Activated naive CD8-positive, alpha-beta T cell treated with anti-CD3 and anti-CD28 coated beads, Interleukin-2, amount 10 ng/mL, durations not matched to agents 7 days and 5 days (primary cell): Measurements from ENCODE around the gene UBAP1L. TPM values are rescaled to one million over a fixed set of nuclear protein-coding genes. Genes with fewer than 3 reads are reported as not detected.
"Not testable (repeated sequence)": the region's sequence is repeated elsewhere in the genome, so short reads cannot be mapped to it uniquely, and the experiment has no call there.

Source experiments
- ATAC-seq: fragments of 150-1000 bp; cut with Tn5 transposase; one replicate; pipeline ENCODE4 v1.10.0; 2021; ENCODE audit warnings: low read depth, moderate library complexity
- POLR2A ChIA-PET: fragments of 350-600 bp; sonication (Branson Sonifier 250); formaldehyde crosslinking; loops from one replicate; lab custom pipeline; 2021; ENCODE audit warnings: antibody characterized with exemption; lab: Charles Lee
- DNase-seq: peaks from one replicate; pipeline ENCODE4 v3.0.0; 2021
- H3K27ac Mint-ChIP-seq: one replicate; pipeline ENCODE4 v1.8.0; 2022; ENCODE audit warnings: mild to moderate bottlenecking, mixed read lengths
- H3K27me3 Mint-ChIP-seq: one replicate; pipeline ENCODE4 v1.8.0; 2022; ENCODE audit warnings: mild to moderate bottlenecking, moderate library complexity, mixed read lengths
- H3K36me3 Mint-ChIP-seq: one replicate; pipeline ENCODE4 v1.8.0; 2021; ENCODE audit warnings: mild to moderate bottlenecking, mixed read lengths
- H3K4me1 Mint-ChIP-seq: one replicate; pipeline ENCODE4 v1.8.0; 2021; ENCODE audit warnings: mixed read lengths
- H3K4me3 Mint-ChIP-seq: one replicate; pipeline ENCODE4 v1.8.0; 2022; ENCODE audit warnings: mild to moderate bottlenecking, moderate library complexity, mixed read lengths
- H3K9me3 Mint-ChIP-seq: one replicate; pipeline ENCODE4 v1.8.0; 2021; ENCODE audit warnings: mixed read lengths
- total RNA-seq, 2 experiments: library from RNA; stranded (reverse); gene quantifications; one replicate each; pipeline ENCODE4 v1.2.3, GENCODE V29; 2021

Gene UBAP1L
- 1 to 10 TPM; 6.1 to 7.2 TPM for total RNA-seq

DNA sequence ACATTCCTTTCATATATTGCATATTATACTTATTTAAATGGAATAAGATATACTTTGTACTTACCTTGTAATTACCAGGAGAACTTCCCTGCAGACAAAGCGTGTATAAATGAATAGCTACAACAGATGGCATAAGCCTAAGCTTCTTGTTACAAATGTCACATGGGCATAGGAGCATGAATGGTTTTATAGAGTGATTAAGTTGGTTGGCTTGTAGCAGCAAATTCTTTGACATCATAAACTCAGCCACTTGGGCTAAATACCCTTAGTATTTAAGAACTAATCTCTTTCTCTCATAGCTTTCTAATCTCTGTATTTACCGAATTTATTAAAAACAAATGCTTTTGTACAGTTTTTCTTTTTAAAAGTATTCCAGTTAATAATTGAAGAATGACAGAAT is at the start of gene UBAP1L:
UBAP1L (minus strand) TSS at position 115 of the 400 bp plus-strand sequence. CDS start 8,985 bp downstream, outside the sequence.
- Mint-ChIP-seq H3K36me3 (peaks cover 23% of the 10 kb centered on the region), H3K9me3 (no peaks in the 10 kb centered on the region), H3K4me1 (peaks cover 3% of the 10 kb centered on the region), H3K27ac (no peak within 1 kb of the TSS), H3K4me3 (no peak within 1 kb of the TSS), H3K27me3 (no peaks in the 10 kb centered on the region)
- ATAC-seq (no peak), DNase-seq (no peak)
- POLR2A ChIA-PET: no interaction called here

DNA sequence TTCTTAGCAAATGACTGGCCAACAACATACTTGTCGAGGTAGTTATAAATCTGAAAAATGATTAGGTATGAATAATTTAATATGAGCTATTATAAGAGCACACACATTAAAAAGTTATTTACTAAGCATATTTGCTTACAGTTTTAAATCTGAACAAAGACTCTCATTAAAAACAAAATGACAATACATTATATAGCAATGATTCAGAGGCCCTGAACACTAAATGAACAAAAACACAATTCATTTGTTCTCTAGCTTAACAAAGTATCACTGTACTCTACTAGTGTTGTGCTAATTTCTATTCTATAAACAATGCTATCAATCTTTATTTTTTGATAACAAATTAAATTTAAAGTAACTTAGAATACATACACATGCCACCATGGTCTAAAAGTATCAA is 49.1 kb upstream of the UBAP1L start:
- no peak overlapping the region for H3K4me3 Mint-ChIP-seq
- DNase-seq: no peak
- no peaks in the 10 kb centered on the region for H3K4me1 Mint-ChIP-seq
- H3K9me3 Mint-ChIP-seq: no peaks in the 10 kb centered on the region
- peaks cover 6% of the 10 kb centered on the region for H3K36me3 Mint-ChIP-seq
- POLR2A ChIA-PET: no interaction called here
- no peak for ATAC-seq
- no peak overlapping the region for H3K27ac Mint-ChIP-seq
- no peaks in the 10 kb centered on the region for H3K27me3 Mint-ChIP-seq

DNA sequence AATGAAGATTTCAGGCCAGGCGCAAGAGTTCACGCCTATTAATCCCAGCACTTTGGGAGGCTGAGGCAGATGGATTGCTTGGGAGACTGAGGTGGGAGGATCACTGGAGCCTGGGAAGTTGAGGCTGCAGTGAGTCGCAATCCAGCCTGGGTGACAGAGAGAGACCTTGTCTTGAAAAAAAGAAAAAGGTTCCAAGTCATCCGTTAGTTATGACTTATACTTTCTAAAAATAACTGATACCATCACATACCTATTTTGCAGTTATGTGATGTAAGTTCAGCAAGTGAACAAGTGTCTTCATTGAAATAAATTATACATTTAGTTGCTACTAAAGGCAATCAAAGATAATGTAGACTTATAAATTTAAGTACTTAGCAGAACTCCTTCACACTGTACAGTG is 48.0 kb upstream of the UBAP1L start:
- no peak for ATAC-seq
- Mint-ChIP-seq H3K4me1 (no peaks in the 10 kb centered on the region), H3K9me3 (no peaks in the 10 kb centered on the region), H3K27ac (no peak overlapping the region), H3K4me3 (no peak overlapping the region), H3K36me3 (peaks cover 5% of the 10 kb centered on the region), H3K27me3 (no peaks in the 10 kb centered on the region)
- no peak for DNase-seq
- POLR2A ChIA-PET: no interaction called here

DNA sequence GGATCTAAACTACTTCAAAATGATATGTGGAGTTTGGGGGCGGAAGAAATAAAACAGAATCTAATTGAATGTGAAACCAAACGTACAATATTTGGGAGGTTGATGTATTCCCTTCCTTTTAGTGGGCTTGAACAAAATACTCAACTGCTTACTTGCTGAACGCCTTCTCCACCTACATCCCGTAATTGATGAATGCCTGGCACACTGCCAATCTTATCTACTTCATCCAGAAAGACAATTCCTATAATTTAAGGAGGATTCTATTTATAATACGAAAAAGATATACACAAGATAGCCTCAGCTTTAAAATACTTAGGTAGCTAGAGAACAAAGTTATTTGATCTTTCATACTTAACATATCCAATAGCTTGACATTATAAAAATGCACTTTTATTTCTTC is 41.7 kb upstream of the UBAP1L start:
- POLR2A ChIA-PET: no interaction called here
- Mint-ChIP-seq H3K27me3 (no peaks in the 10 kb centered on the region), H3K36me3 (peaks cover 19% of the 10 kb centered on the region), H3K4me3 (no peak overlapping the region), H3K4me1 (no peaks in the 10 kb centered on the region), H3K9me3 (no peaks in the 10 kb centered on the region), H3K27ac (no peak overlapping the region)
- DNase-seq: no peak
- ATAC-seq: no peak

DNA sequence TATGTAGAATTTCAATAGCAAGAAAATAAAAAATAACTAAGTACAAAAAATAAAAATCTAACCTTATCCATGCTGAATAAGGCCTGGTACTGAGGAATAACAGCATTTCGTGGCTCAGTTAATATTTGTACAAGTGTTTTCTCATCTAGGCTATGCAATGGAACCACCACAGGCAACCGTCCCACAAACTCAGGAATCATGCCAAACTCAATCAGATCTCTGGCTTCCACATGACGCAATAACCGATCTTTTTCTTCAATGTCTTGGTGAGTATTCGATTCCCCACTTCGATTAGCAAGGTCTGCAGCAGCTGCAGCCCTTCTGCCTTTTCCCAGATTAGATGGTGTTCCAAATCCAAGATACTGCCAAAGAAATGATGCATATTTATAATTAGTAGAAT is 39.7 kb upstream of the UBAP1L start:
- DNase-seq (no peak), ATAC-seq (no peak)
- Mint-ChIP-seq H3K27ac (no peak overlapping the region), H3K27me3 (no peaks in the 10 kb centered on the region), H3K4me1 (no peaks in the 10 kb centered on the region), H3K36me3 (peaks cover 23% of the 10 kb centered on the region), H3K9me3 (no peaks in the 10 kb centered on the region), H3K4me3 (no peak overlapping the region)
- POLR2A ChIA-PET: no interaction called here

DNA sequence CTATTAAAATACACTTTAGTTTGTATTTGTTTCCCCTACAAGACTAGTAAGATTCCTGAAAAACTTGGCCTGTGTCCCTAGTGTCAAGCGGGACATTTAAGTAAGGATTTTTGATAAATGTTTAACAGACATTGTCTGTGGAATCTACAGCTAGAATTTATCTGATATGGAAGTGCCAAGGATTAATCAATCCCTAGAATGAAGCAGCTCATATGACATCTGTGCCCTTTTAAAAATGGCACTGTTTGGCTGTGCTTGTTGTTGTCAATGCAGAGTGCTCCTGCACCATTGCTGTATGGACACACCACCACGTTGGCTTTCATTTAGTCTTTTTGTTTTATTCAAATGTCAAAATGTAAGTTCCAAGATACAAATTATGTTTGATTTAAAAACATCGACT is 32.9 kb upstream of the UBAP1L start:
- no peak overlapping the region for H3K4me3 Mint-ChIP-seq
- H3K36me3 Mint-ChIP-seq: peaks cover 9% of the 10 kb centered on the region
- H3K4me1 Mint-ChIP-seq: no peaks in the 10 kb centered on the region
- ATAC-seq: no peak
- DNase-seq: no peak
- H3K27me3 Mint-ChIP-seq: no peaks in the 10 kb centered on the region
- no peaks in the 10 kb centered on the region for H3K9me3 Mint-ChIP-seq
- POLR2A ChIA-PET: interaction anchor here (1.0 kb wide), 1 partner anchor 14 kb away, joined by 4 read pairs; no protein-coding TSS in a partner anchor
- H3K27ac Mint-ChIP-seq: no peak overlapping the region

DNA sequence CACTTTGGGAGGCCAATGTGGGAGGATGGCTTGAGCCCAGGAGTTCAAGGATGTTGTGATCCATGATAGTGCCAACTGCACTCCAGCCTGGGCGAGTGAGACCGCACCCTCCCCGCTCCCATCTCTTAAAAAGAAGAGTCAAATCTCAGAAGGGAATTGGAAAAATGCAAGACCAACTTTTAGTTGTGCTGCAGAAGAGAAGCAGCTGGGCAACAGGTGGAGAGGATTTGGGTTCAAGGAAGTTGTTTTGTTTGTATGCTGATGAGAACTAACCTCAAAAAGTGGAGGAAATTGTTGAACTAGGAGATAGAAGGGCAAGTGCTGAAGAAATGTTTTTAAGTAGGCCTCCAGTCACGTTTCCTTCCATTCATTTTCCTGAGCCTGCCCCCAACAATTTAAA is 31.4 kb upstream of the UBAP1L start:
- ATAC-seq (no peak), DNase-seq (no peak)
- no peaks in the 10 kb centered on the region for H3K27me3 Mint-ChIP-seq
- H3K4me1 Mint-ChIP-seq: no peaks in the 10 kb centered on the region
- H3K4me3 Mint-ChIP-seq: no peak overlapping the region
- no peaks in the 10 kb centered on the region for H3K9me3 Mint-ChIP-seq
- H3K27ac Mint-ChIP-seq: no peak overlapping the region
- H3K36me3 Mint-ChIP-seq: peaks cover 5% of the 10 kb centered on the region
- POLR2A ChIA-PET: no interaction called here

DNA sequence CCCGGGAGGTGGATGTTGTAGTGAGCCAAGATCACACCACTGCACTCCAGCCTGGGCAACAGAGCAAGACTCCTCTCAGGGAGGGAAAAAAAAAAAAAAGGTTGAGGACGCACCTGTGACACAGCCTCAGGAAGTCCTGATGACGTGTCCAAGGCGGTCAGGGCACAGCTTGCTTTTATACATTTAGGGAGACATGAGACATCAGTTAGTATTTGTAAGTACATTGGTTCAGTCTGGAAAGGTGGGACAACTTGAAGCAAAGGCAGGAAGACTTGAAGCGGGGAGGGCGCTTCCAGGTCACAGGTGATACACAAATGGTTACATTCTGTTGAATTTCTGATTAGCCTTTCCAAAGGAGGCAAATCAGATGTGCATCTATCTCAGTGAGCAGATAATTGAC is 23.6 kb upstream of the UBAP1L start:
- H3K4me3 Mint-ChIP-seq, POLR2A ChIA-PET, DNase-seq, H3K27ac Mint-ChIP-seq, H3K27me3 Mint-ChIP-seq, ATAC-seq, H3K36me3 Mint-ChIP-seq, H3K4me1 Mint-ChIP-seq, H3K9me3 Mint-ChIP-seq: not testable (repeated sequence)

DNA sequence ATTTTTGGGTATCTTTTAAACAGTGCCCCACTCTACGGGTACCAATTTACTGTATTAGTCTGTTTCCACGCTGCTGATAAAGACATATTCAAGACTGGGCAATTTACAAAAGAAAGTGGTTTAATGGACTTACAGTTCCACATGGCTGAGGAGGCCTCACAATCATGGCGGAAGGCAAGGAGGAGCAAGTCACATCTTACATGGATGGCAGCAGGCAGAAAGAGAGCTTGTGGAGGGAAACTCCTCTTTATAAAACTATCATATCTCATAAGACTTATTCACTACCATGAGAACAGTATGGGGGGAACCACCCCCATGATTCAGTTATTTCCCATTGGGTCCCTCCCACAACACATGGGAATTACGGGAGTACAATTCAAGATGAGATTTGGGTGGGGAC is 22.9 kb upstream of the UBAP1L start:
- H3K4me3 Mint-ChIP-seq, H3K9me3 Mint-ChIP-seq, ATAC-seq, H3K36me3 Mint-ChIP-seq, H3K27me3 Mint-ChIP-seq, DNase-seq, POLR2A ChIA-PET, H3K27ac Mint-ChIP-seq, H3K4me1 Mint-ChIP-seq: not testable (repeated sequence)

DNA sequence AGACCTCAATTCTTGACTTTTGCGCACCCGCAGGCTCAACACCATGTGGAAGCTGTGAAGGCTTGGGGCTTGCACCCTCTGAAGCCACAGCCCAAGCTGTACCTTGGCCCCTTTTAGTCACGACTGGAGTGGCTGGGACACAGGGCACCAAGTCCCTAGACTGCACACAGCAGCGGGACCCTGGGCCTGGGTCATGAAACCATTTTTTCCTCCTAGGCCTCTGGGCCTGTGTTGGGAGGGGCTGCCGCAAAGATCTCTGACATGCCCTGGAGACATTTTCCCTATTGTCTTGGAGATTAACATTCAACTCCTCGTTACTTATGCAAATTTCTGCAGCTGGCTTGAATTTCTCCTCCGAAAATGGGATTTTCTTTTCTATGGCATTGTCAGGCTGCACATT is 22.1 kb upstream of the UBAP1L start:
- DNase-seq, POLR2A ChIA-PET, H3K4me1 Mint-ChIP-seq, H3K27ac Mint-ChIP-seq, ATAC-seq, H3K36me3 Mint-ChIP-seq, H3K4me3 Mint-ChIP-seq, H3K27me3 Mint-ChIP-seq, H3K9me3 Mint-ChIP-seq: not testable (repeated sequence)

DNA sequence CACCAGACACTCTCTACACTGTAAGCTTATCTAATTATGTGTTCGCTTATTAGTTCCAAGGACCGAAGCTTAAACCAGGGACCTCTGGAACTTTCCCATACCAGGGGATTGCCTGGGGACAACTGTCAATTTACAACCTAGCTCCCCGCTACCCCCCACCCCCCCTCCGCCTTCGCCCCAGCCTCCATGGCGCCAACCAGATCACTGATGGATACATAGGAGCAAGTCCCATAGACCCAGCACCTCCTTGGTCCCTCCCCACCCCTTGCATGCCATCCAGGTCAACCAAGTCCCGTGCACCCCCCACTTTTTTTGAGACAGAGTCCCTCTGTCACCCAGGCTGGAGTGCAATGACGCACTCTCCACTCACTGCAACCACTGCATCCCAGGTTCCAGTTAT is 19.5 kb upstream of the UBAP1L start:
- Mint-ChIP-seq H3K27me3 (peaks cover 2% of the 10 kb centered on the region), H3K4me1 (peaks cover 19% of the 10 kb centered on the region), H3K4me3 (peak overlapping the region; percentile 84), H3K9me3 (peaks cover 6% of the 10 kb centered on the region), H3K36me3 (peaks cover 3% of the 10 kb centered on the region), H3K27ac (peak overlapping the region; percentile 90)
- POLR2A ChIA-PET: interaction anchor here (0.7 to 1.6 kb wide), 5 partner anchors 14 to 170 kb away, joined by 4 to 12 read pairs (median 5); partner anchors contain the start of genes CLPX, PARP16 and RNU5B-1
- ATAC-seq (no peak), DNase-seq (no peak)

DNA sequence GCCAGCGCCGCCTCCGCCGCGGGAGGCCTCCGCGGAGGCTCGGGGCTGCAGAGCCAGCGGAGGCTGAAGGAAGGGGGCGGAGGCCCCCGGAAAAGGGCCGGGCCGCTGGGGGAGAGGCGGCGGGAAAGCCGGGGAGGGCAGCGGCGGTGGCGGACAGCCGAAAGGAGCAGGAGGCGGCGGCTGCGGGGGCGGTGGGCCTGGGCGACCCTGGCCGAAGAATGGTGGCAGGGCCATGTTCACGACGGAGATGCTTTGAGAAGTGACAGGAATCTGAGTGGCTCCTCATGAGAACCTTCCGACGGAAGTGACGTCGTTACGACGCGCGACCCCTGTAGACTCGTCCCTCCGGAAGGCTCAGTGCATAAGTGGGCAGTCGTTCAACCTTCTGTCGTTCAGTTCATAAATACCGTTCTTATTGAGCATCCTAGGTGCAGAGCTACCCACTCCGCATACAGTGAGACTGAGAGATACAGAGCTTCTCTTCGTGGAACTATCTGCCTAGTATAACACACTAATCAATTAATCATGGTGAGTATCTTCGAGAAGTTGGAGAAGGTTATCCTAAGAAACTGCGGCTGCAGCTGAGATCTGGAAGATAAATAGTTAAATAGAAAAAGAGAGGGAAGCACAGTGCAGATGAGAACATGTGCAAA is 18.7 kb upstream of the UBAP1L start, which contains the start of gene PDCD7:
PDCD7 (minus strand) TSS at position 261 of the 653 bp plus-strand sequence; CDS start at position 234, 27 bp downstream.
- POLR2A ChIA-PET: interaction anchor here (0.5 to 1.6 kb wide), 8 partner anchors 11 to 1437 kb away, joined by 3 to 12 read pairs (median 4); partner anchors contain the start of genes CLPX, PARP16 and RNU5B-1
- peaks cover 6% of the 10 kb centered on the region for H3K9me3 Mint-ChIP-seq
- H3K4me1 Mint-ChIP-seq: peaks cover 23% of the 10 kb centered on the region
- DNase-seq: peak; percentile 82
- H3K4me3 Mint-ChIP-seq: peak within 1 kb of the TSS; percentile 87
- peak within 1 kb of the TSS; percentile 90 for H3K27ac Mint-ChIP-seq
- peak; percentile 95 for ATAC-seq
- H3K27me3 Mint-ChIP-seq: peaks cover 2% of the 10 kb centered on the region
- H3K36me3 Mint-ChIP-seq: peaks cover 8% of the 10 kb centered on the region

DNA sequence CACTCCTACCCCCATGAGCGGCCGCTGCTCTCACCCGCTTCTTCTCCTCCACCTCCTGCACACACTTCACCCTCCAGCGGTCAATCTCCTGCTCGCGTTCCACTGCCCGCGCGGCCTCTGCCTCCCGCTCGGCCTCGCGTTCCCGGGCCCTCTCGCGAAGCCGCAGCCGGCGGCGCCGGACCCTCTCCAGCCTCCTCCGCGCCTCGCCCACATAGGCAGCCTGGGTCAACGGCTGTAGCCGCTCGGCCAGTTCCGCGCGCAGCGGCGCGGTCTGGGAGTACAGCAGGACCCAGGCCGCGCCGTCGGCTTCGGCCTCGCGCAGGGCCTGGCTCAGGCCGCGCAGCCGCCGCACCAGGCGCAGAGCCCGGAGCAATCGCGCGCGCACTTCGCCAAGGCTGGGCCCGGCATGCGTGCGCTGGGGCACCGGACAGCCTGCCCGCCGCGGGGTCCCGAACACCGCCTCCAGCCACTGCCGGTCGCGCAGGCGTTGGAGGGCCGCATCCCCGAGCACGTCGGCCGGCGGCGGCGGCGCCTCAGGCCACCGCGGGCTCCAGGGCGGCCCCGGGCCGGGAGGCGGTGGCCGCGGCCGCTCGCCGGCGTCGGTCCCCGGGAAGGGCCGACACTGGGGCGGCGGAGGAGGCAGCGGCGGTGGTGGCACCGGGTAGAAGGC is 18.0 kb upstream of the UBAP1L start:
- H3K4me3 Mint-ChIP-seq: peak overlapping the region; percentile 87
- peaks cover 23% of the 10 kb centered on the region for H3K4me1 Mint-ChIP-seq
- POLR2A ChIA-PET: interaction anchor here (0.5 to 1.6 kb wide), 4 partner anchors 53 to 172 kb away, joined by 4 to 12 read pairs (median 5); partner anchors contain the start of genes CLPX, PARP16 and RNU5B-1
- H3K27ac Mint-ChIP-seq: peak overlapping the region; percentile 85
- peaks cover 2% of the 10 kb centered on the region for H3K27me3 Mint-ChIP-seq
- H3K36me3 Mint-ChIP-seq: peaks cover 10% of the 10 kb centered on the region
- H3K9me3 Mint-ChIP-seq: peaks cover 6% of the 10 kb centered on the region
- peak; percentile 40 for ATAC-seq
- peak; percentile 64 for DNase-seq

DNA sequence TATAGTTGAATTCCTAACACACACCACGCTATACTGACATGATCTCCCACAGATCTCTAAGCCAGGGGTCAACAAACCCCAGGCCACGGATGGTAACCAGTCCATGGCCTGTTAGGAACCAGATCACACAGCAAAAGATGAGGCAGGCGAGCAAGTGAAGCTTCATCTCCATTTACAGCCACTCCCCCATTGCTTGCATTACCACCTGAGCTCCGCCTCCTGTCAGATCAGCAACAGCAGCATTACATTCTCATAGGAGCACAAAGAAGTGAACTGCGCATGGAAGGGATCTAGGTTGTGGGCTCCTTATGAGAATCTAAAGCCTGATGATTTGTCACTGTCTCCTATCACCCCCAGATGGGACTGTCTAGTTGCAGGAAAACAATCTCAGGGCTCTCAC is 15.9 kb upstream of the UBAP1L start:
- ATAC-seq (no peak), DNase-seq (no peak)
- peaks cover 26% of the 10 kb centered on the region for H3K4me1 Mint-ChIP-seq
- H3K36me3 Mint-ChIP-seq: peaks cover 14% of the 10 kb centered on the region
- H3K9me3 Mint-ChIP-seq: no peaks in the 10 kb centered on the region
- peak overlapping the region; percentile 59 for H3K27ac Mint-ChIP-seq
- POLR2A ChIA-PET: no interaction called here
- no peaks in the 10 kb centered on the region for H3K27me3 Mint-ChIP-seq
- no peak overlapping the region for H3K4me3 Mint-ChIP-seq
